Stimulated activated naive CD8-positive, alpha-beta T cell treated with anti-CD3 and anti-CD28 coated beads, Interleukin-15, Interleukin-2, amounts not matched to agents 100 U/mL and 50 U/mL, for 24 hours (primary cell): ENCODE data around the gene PYURF.

Source experiments
- ATAC-seq: fragments of 150-1000 bp; cut with Tn5 transposase; one replicate; pipeline ENCODE4 v1.10.0; 2021
- DNase-seq: peaks from one replicate; pipeline ENCODE4 v3.0.0; 2021

The PYURF gene

GRCh38 chr4:88511236-88511635 is 12.3 kb downstream of the PYURF start:
- DNase-seq: no peak

GRCh38 chr4:88503344-88503743 is 20.2 kb downstream of the PYURF start:
- DNase-seq: no peak
- peak; percentile 40 for ATAC-seq

More at GRCh38 chr4:88511236-88511635, 12.3 kb downstream of the PYURF start:
- no peak for ATAC-seq

GRCh38 chr4:88497859-88498409 is 25.6 kb downstream of the PYURF start:
- no peak for DNase-seq
- ATAC-seq: no peak

- no peak for DNase-seq
- no peak for ATAC-seq
Observed at GRCh38 chr4:88489100-88489761, 34.3 kb downstream of the PYURF start.

- ATAC-seq: no peak
Observed at GRCh38 chr4:88481537-88481936, 42.0 kb downstream of the PYURF start.

GRCh38 chr4:88478247-88478646 is 45.3 kb downstream of the PYURF start:
- DNase-seq: no peak
- no peak for ATAC-seq

More at GRCh38 chr4:88481537-88481936, 42.0 kb downstream of the PYURF start:
- DNase-seq: no peak

- DNase-seq (no peak), ATAC-seq (no peak)
Observed at GRCh38 chr4:88477229-88477860, 46.2 kb downstream of the PYURF start.
